Activated T-helper 17 cell treated with anti-CD3 and anti-CD28 coated beads, Interleukin-2, amount 50 U/mL, for 72 hours (primary cell): ENCODE results near the gene BLM. TPM values are rescaled to one million over a fixed set of nuclear protein-coding genes. Genes with fewer than 3 reads are reported as not detected.
"Not testable (repeated sequence)": the region's sequence is repeated elsewhere in the genome, so short reads cannot be mapped to it uniquely, and the experiment has no call there.

ENCODE experiments used
- ATAC-seq: fragments of 150-1000 bp; cut with Tn5 transposase; replicated peaks from 2 replicates; pipeline ENCODE4 v1.10.0; 2021; ENCODE audit warnings: mild to moderate bottlenecking, moderate library complexity
- H3K27ac Mint-ChIP-seq: one replicate; pipeline ENCODE4 v1.8.0; 2022; ENCODE audit warnings: mixed read lengths
- H3K27me3 Mint-ChIP-seq: one replicate; pipeline ENCODE4 v1.8.0; 2022; ENCODE audit warnings: mixed read lengths
- H3K36me3 Mint-ChIP-seq: one replicate; pipeline ENCODE4 v1.8.0; 2022; ENCODE audit warnings: low read depth, mild to moderate bottlenecking, mixed read lengths
- H3K4me1 Mint-ChIP-seq: one replicate; pipeline ENCODE4 v1.8.0; 2022; ENCODE audit warnings: mixed read lengths
- H3K4me3 Mint-ChIP-seq: one replicate; pipeline ENCODE4 v1.8.0; 2022; ENCODE audit warnings: mild to moderate bottlenecking, mixed read lengths
- H3K9me3 Mint-ChIP-seq: one replicate; pipeline ENCODE4 v1.8.0; 2022; ENCODE audit warnings: mixed read lengths
- total RNA-seq, 2 donors: library from RNA; stranded (reverse); gene quantifications; one replicate each; pipeline ENCODE4 v1.2.3, GENCODE V29; 2022

Gene BLM
- total RNA-seq, 2 donors from 2014 or later = 68.2 to 81.4 TPM

- peak overlapping the region; percentile 82 for H3K27ac Mint-ChIP-seq
- H3K4me3 Mint-ChIP-seq = peak overlapping the region; percentile 57
- not testable (repeated sequence) for H3K27me3 Mint-ChIP-seq, H3K9me3 Mint-ChIP-seq
- H3K4me1 Mint-ChIP-seq = peaks cover 27% of the 10 kb centered on the region
- H3K36me3 Mint-ChIP-seq = peaks cover 37% of the 10 kb centered on the region
- ATAC-seq = peak; percentile 85
Observed at GRCh38 chr15:90740545-90740944, 23.4 kb downstream of the BLM start.

- Mint-ChIP-seq H3K36me3 (peaks cover 33% of the 10 kb centered on the region), H3K9me3 (peaks cover 5% of the 10 kb centered on the region), H3K27ac (peak overlapping the region; percentile 82), H3K4me3 (peak overlapping the region; percentile 57), H3K4me1 (peaks cover 29% of the 10 kb centered on the region), H3K27me3 (no peaks in the 10 kb centered on the region)
- peak; percentile 31 for ATAC-seq
Observed at GRCh38 chr15:90742087-90742486, 24.9 kb downstream of the BLM start.

GRCh38 chr15:90743407-90743806, 26.3 kb downstream of the BLM start:
- Mint-ChIP-seq H3K27ac (peak overlapping the region; percentile 38), H3K4me1 (peaks cover 31% of the 10 kb centered on the region), H3K36me3 (peaks cover 40% of the 10 kb centered on the region), H3K4me3 (peak overlapping the region; percentile 4), H3K27me3 (no peaks in the 10 kb centered on the region), H3K9me3 (peaks cover 5% of the 10 kb centered on the region)
- no peak for ATAC-seq

- peak; percentile 49 for ATAC-seq
- H3K4me3 Mint-ChIP-seq = no peak overlapping the region
Observed at GRCh38 chr15:90744759-90745402, 27.7 kb downstream of the BLM start.

GRCh38 chr15:90749754-90750153, 32.6 kb downstream of the BLM start:
- ATAC-seq = peak; percentile 83
- Mint-ChIP-seq H3K9me3 (no peaks in the 10 kb centered on the region), H3K4me3 (peak overlapping the region; percentile 83), H3K4me1 (peaks cover 34% of the 10 kb centered on the region), H3K36me3 (peaks cover 72% of the 10 kb centered on the region), H3K27me3 (no peaks in the 10 kb centered on the region), H3K27ac (peak overlapping the region; percentile 94)

More at GRCh38 chr15:90744759-90745402, 27.7 kb downstream of the BLM start:
- Mint-ChIP-seq H3K4me1 (peaks cover 32% of the 10 kb centered on the region), H3K27me3 (no peaks in the 10 kb centered on the region), H3K36me3 (peaks cover 54% of the 10 kb centered on the region), H3K9me3 (peaks cover 5% of the 10 kb centered on the region), H3K27ac (no peak overlapping the region)

- Mint-ChIP-seq H3K4me1 (peaks cover 34% of the 10 kb centered on the region), H3K9me3 (no peaks in the 10 kb centered on the region), H3K27me3 (no peaks in the 10 kb centered on the region), H3K4me3 (peak overlapping the region; percentile 83), H3K27ac (peak overlapping the region; percentile 94), H3K36me3 (peaks cover 76% of the 10 kb centered on the region)
- ATAC-seq = peak; percentile 87
Observed at GRCh38 chr15:90750186-90750585, 33.0 kb downstream of the BLM start.

GRCh38 chr15:90751300-90751825, 34.2 kb downstream of the BLM start:
- H3K27ac Mint-ChIP-seq = peak overlapping the region; percentile 94
- H3K4me3 Mint-ChIP-seq = peak overlapping the region; percentile 83
- peaks cover 28% of the 10 kb centered on the region for H3K4me1 Mint-ChIP-seq
- no peak for ATAC-seq
- H3K9me3 Mint-ChIP-seq = no peaks in the 10 kb centered on the region
- H3K36me3 Mint-ChIP-seq = peaks cover 87% of the 10 kb centered on the region
- H3K27me3 Mint-ChIP-seq = no peaks in the 10 kb centered on the region

- Mint-ChIP-seq H3K27ac (peak overlapping the region; percentile 81), H3K4me3 (no peak overlapping the region), H3K27me3 (no peaks in the 10 kb centered on the region), H3K36me3 (peaks cover 94% of the 10 kb centered on the region), H3K4me1 (peaks cover 12% of the 10 kb centered on the region), H3K9me3 (no peaks in the 10 kb centered on the region)
- no peak for ATAC-seq
Observed at GRCh38 chr15:90756916-90757315, 39.8 kb downstream of the BLM start.

GRCh38 chr15:90757461-90757860, 40.3 kb downstream of the BLM start:
- Mint-ChIP-seq H3K4me1 (peaks cover 15% of the 10 kb centered on the region), H3K27me3 (no peaks in the 10 kb centered on the region), H3K4me3 (no peak overlapping the region), H3K27ac (peak overlapping the region; percentile 81), H3K9me3 (no peaks in the 10 kb centered on the region), H3K36me3 (peaks cover 94% of the 10 kb centered on the region)
- no peak for ATAC-seq

GRCh38 chr15:90760661-90761232, 43.6 kb downstream of the BLM start:
- no peaks in the 10 kb centered on the region for H3K27me3 Mint-ChIP-seq
- H3K27ac Mint-ChIP-seq = no peak overlapping the region
- H3K4me1 Mint-ChIP-seq = peaks cover 11% of the 10 kb centered on the region
- ATAC-seq = no peak
- no peaks in the 10 kb centered on the region for H3K9me3 Mint-ChIP-seq
- peaks cover 96% of the 10 kb centered on the region for H3K36me3 Mint-ChIP-seq
- H3K4me3 Mint-ChIP-seq = no peak overlapping the region

GRCh38 chr15:90761629-90762028, 44.5 kb downstream of the BLM start:
- no peak overlapping the region for H3K4me3 Mint-ChIP-seq
- H3K27ac Mint-ChIP-seq = no peak overlapping the region
- H3K36me3 Mint-ChIP-seq = peaks cover 97% of the 10 kb centered on the region

GRCh38 chr15:90762109-90762508, 45.0 kb downstream of the BLM start:
- Mint-ChIP-seq H3K27ac (peak overlapping the region; percentile 29), H3K4me3 (no peak overlapping the region), H3K36me3 (peaks cover 97% of the 10 kb centered on the region), H3K4me1 (peaks cover 11% of the 10 kb centered on the region), H3K9me3 (no peaks in the 10 kb centered on the region), H3K27me3 (no peaks in the 10 kb centered on the region)
- ATAC-seq = no peak

More at GRCh38 chr15:90761629-90762028, 44.5 kb downstream of the BLM start:
- no peak for ATAC-seq
- Mint-ChIP-seq H3K27me3 (no peaks in the 10 kb centered on the region), H3K9me3 (no peaks in the 10 kb centered on the region), H3K4me1 (peaks cover 11% of the 10 kb centered on the region)

GRCh38 chr15:90763366-90764099, 46.4 kb downstream of the BLM start:
- no peaks in the 10 kb centered on the region for H3K27me3 Mint-ChIP-seq
- peaks cover 98% of the 10 kb centered on the region for H3K36me3 Mint-ChIP-seq
- no peak for ATAC-seq
- H3K9me3 Mint-ChIP-seq = no peaks in the 10 kb centered on the region
- peaks cover 5% of the 10 kb centered on the region for H3K4me1 Mint-ChIP-seq
- no peak overlapping the region for H3K4me3 Mint-ChIP-seq
- no peak overlapping the region for H3K27ac Mint-ChIP-seq

- H3K9me3 Mint-ChIP-seq = no peaks in the 10 kb centered on the region
- H3K36me3 Mint-ChIP-seq = peaks cover 98% of the 10 kb centered on the region
- no peak overlapping the region for H3K4me3 Mint-ChIP-seq
- peaks cover 5% of the 10 kb centered on the region for H3K4me1 Mint-ChIP-seq
- no peaks in the 10 kb centered on the region for H3K27me3 Mint-ChIP-seq
- no peak for ATAC-seq
- no peak overlapping the region for H3K27ac Mint-ChIP-seq
Observed at GRCh38 chr15:90765531-90765930, 48.4 kb downstream of the BLM start.
